GM06990 (cell line): ENCODE measurements around the gene HLA-B.
A peak's percentile ranks its signal among the peaks of the same experiment; 100 is the strongest.

Experiments used
- DNase-seq: peaks from one replicate; pipeline ENCODE4 v3.0.0-alpha.2; 2011; ENCODE audit not compliant: insufficient read length; ENCODE audit errors: extremely low read depth
- H3K27me3 ChIP-seq: replicated peaks from 2 replicates; pipeline ENCODE4 v1.6.0; 2011; ENCODE audit warnings: low read length; ENCODE audit not compliant: control insufficient read depth, insufficient read depth
- H3K36me3 ChIP-seq: 2 replicates; pipeline ENCODE4 v1.5.1; 2011; ENCODE audit warnings: low read length; ENCODE audit not compliant: control insufficient read depth, insufficient read depth
- H3K4me3 ChIP-seq: replicated peaks from 2 replicates; pipeline ENCODE4 v1.5.1; 2011; ENCODE audit warnings: low read depth, mild to moderate bottlenecking, control low read depth, low read length
- CTCF ChIP-seq: IDR thresholded peaks from 2 replicates; pipeline ENCODE4 v1.5.1; 2011; ENCODE audit warnings: low read length, control low read depth, mild to moderate bottlenecking, inconsistent platforms; ENCODE audit not compliant: insufficient read depth, poor library complexity, severe bottlenecking

Gene HLA-B

GRCh38 chr6:31359581-31359980 lies 2.6 kb upstream of the HLA-B start:
- H3K4me3 ChIP-seq = no peak overlapping the region
- no peak for DNase-seq
- TF ChIP-seq CTCF = no peak
- no peaks in the 10 kb centered on the region for H3K27me3 ChIP-seq
- H3K36me3 ChIP-seq = peaks cover 16% of the 10 kb centered on the region

DNA sequence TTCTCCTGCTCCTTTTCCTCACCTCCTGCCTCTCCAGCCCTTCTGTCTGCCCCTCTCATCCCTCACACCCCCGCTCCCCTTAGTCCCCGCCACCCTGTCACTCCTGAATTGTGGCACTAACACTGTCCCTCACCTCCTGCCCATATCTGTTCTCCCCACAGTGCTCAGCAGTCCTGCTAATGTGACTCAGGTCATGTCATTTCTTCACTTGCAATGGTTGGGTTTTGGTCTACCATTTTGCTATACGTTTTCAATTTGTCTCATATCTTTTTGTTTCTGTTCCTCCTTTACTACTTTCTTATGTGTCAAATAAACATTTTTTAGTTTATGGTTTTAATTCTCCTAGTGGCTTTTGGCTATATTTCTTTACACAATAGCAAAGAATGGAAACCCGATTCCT lies 1.3 kb upstream of the HLA-B start:
- H3K27me3 ChIP-seq = no peaks in the 10 kb centered on the region
- no peak for DNase-seq
- peak overlapping the region; percentile 16; the same call in 1 of the 2 replicates for H3K4me3 ChIP-seq
- TF ChIP-seq CTCF = no peak
- peaks cover 27% of the 10 kb centered on the region for H3K36me3 ChIP-seq

DNA sequence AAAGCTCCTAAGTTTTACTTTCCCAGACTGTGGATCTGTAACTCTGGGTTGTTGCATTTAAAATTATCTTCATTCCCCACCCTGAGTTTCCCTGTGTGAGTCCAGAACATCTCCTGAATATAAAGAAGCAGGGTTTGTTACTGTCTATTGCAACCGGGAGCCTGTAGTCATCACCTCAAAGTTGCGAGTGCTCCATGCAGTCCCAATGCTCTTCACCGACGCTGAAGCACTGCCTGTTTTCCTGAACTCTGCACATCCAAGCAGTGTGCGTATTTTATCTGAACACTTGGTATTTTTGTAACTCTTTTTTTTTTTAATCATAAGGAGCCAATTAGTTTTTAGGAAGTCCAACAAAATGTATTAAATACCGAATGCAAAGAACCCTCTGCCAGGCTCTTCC lies 907 bp upstream of the HLA-B start:
- no peak for TF ChIP-seq CTCF
- DNase-seq = no peak
- H3K27me3 ChIP-seq = no peaks in the 10 kb centered on the region
- peak overlapping the region; percentile 61 for H3K4me3 ChIP-seq
- H3K36me3 ChIP-seq = peaks cover 28% of the 10 kb centered on the region

- Histone ChIP-seq H3K36me3 (peaks cover 29% of the 10 kb centered on the region), H3K27me3 (no peaks in the 10 kb centered on the region), H3K4me3 (peak overlapping the region; percentile 88)
- DNase-seq = peak; percentile 75
- TF ChIP-seq CTCF = no peak
Observed at GRCh38 chr6:31356216-31356945, 598 bp downstream of the HLA-B start.

DNA sequence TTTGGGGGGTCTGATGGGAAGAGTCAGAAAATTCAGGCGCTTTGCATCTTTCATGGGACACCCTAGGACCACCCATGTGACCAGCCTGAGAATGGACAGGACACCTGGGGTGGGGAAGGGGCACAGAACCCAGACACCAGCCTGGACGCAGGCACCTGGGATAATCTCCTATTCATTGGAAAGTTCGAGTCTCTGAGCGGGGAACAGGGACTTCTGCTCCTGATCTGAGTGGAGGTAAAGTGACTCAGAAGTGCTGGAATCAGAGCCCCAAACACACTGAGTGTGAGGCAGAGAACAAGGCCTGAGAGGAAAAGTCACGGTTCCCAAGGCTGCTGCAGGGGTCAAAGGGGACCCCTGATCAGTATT lies 1.4 kb downstream of the HLA-B start:
- H3K4me3 ChIP-seq = peak overlapping the region; percentile 88
- no peaks in the 10 kb centered on the region for H3K27me3 ChIP-seq
- DNase-seq = peak; percentile 20
- peaks cover 29% of the 10 kb centered on the region for H3K36me3 ChIP-seq
- no peak for TF ChIP-seq CTCF

GRCh38 chr6:31354864-31355582 lies 2.0 kb downstream of the HLA-B start:
- TF ChIP-seq CTCF = no peak
- Histone ChIP-seq H3K27me3 (no peaks in the 10 kb centered on the region), H3K36me3 (peaks cover 29% of the 10 kb centered on the region), H3K4me3 (peak overlapping the region; percentile 88)
- peak; percentile 23 for DNase-seq
